GM12878 (cell line): ENCODE measurements around the gene ALDH1A1. TPM values are rescaled to one million over a fixed set of nuclear protein-coding genes. Genes with fewer than 3 reads are reported as not detected.

Experiments
- ATAC-seq: fragments of 200-7000 bp; cut with Tn5 transposase; 3 replicates; pipeline ENCODE4 v1.9.1; 2020; ENCODE audit warnings: mild to moderate bottlenecking, moderate library complexity
- BruUV-seq: library from RNA; stranded (reverse); fragments of 400-500 nt; replicated peaks from 2 replicates; lab custom pipeline; 2021; lab: Mats Ljungman, UMichigan
- CTCF ChIA-PET: fragments of 300-600 bp; sonication (Branson Sonifier 250); formaldehyde crosslinking; extraction: SDS; loops from one replicate; lab custom pipeline; 2021; ENCODE audit warnings: inconsistent platforms; lab: Yijun Ruan, JAX
- POLR2A ChIA-PET: fragments of 350-600 bp; formaldehyde crosslinking; extraction: SDS; loops from one replicate; lab custom pipeline; 2021; ENCODE audit warnings: inconsistent platforms; lab: Charles Lee
- RAD21 ChIA-PET: fragments of 300-600 bp; sonication (Branson Sonifier 250); formaldehyde crosslinking; loops from one replicate; lab custom pipeline; 2023; ENCODE audit warnings: antibody characterized with exemption; ENCODE audit not compliant: unreplicated experiment; lab: Charles Lee
- SMC1A ChIA-PET: fragments of 300-600 bp; sonication (Branson Sonifier 250); formaldehyde crosslinking; loops from one replicate; lab custom pipeline; 2023; ENCODE audit not compliant: unreplicated experiment, uncharacterized antibody; lab: Charles Lee
- DNase-seq: peaks from one replicate; pipeline ENCODE4 v3.0.0-alpha.2; 2011; ENCODE audit warnings: low read depth, low spot score
- FAIRE-seq: peaks from 3 replicates; lab custom pipeline; 2011; peaks lifted over from hg19 to GRCh38; lab: Jason Lieb, UNC
- H2AFZ ChIP-seq: 2 replicates; pipeline ENCODE4 v1.6.0; 2011; ENCODE audit warnings: low read depth, low read length, control low read depth; ENCODE audit not compliant: control insufficient read depth
- H3K27ac ChIP-seq: 2 replicates; pipeline ENCODE4 v1.5.1; 2011; ENCODE audit warnings: control low read depth; ENCODE audit not compliant: control insufficient read depth, insufficient read depth
- H3K27me3 ChIP-seq, 2 experiments: replicated peaks in 1 of 2; 2 replicates each; pipeline versions ENCODE4 v1.6.0 to v1.6.1; 2011; ENCODE audit warnings: low read length in 1 of 2; ENCODE audit not compliant: control insufficient read depth in 2 of 2, insufficient read depth in 2 of 2
- H3K36me3 ChIP-seq, 2 experiments: 2 replicates each; pipeline ENCODE4 v1.5.1; 2011; ENCODE audit warnings: low read length in 1 of 2; ENCODE audit not compliant: control insufficient read depth in 2 of 2, insufficient read depth in 2 of 2
- H3K4me1 ChIP-seq: 2 replicates; pipeline ENCODE4 v1.6.1; 2011; ENCODE audit warnings: mild to moderate bottlenecking, low read length, moderate library complexity, mixed read lengths; ENCODE audit not compliant: control insufficient read depth, insufficient read depth
- H3K4me2 ChIP-seq: 2 replicates; pipeline ENCODE4 v1.6.0; 2011; ENCODE audit warnings: control low read depth; ENCODE audit not compliant: control insufficient read depth, insufficient read depth
- H3K4me3 ChIP-seq: fragments of 200-600 bp; sonication (generic); 2 replicates; pipeline ENCODE4 v1.5.1; 2016
- H3K79me2 ChIP-seq: 2 replicates; pipeline ENCODE4 v1.6.0; 2011; ENCODE audit warnings: low read length; ENCODE audit not compliant: control insufficient read depth, insufficient read depth
- H3K9ac ChIP-seq: 2 replicates; pipeline ENCODE4 v1.8.0; 2011; ENCODE audit warnings: low read length, control low read depth, mixed read lengths; ENCODE audit not compliant: control insufficient read depth, insufficient read depth
- H3K9me3 ChIP-seq: replicated peaks from 3 replicates; pipeline ENCODE4 v1.5.1; 2011; ENCODE audit warnings: mild to moderate bottlenecking, low read length; ENCODE audit not compliant: control insufficient read depth, insufficient read depth
- H4K20me1 ChIP-seq: 2 replicates; pipeline ENCODE4 v1.6.0; 2011; ENCODE audit not compliant: control insufficient read depth, insufficient read depth
- ATF7 ChIP-seq: fragments of 450-650 bp; IDR thresholded peaks from 2 replicates; pipeline ENCODE4 v1.6.1; 2016; ENCODE audit warnings: low read depth, mild to moderate bottlenecking
- CHD1 ChIP-seq: IDR thresholded peaks from 2 replicates; pipeline ENCODE4 v1.6.1; 2012; ENCODE audit warnings: low read depth, low read length, improper control_type of control experiment
- CHD4 ChIP-seq: fragments of 200-600 bp; sonication (generic); IDR thresholded peaks from 2 replicates; pipeline ENCODE4 v1.6.1; 2016; ENCODE audit warnings: mild to moderate bottlenecking
- DPF2 ChIP-seq: fragments of 450-650 bp; IDR thresholded peaks from 2 replicates; pipeline ENCODE4 v1.6.1; 2017; ENCODE audit warnings: mild to moderate bottlenecking
- EGR1 ChIP-seq, 2 experiments: IDR thresholded peaks; 1 replicate in 1 of 2; 2 replicates in 1 of 2; pipeline ENCODE4 v1.6.1; 2011 to 2012; ENCODE audit warnings: low read depth in 2 of 2, low read length in 2 of 2, borderline replicate concordance in 1 of 2, mild to moderate bottlenecking in 1 of 2, moderate library complexity in 1 of 2
- GATAD2B ChIP-seq: fragments of 450-650 bp; conservative IDR thresholded peaks from 2 replicates; pipeline ENCODE4 v1.6.1; 2017; ENCODE audit warnings: low read depth, mild to moderate bottlenecking, moderate library complexity
- HDAC6 ChIP-seq: fragments of 200-600 bp; sonication (generic); IDR thresholded peaks from one replicate; pipeline ENCODE4 v1.8.0; 2017; ENCODE audit warnings: antibody characterized with exemption; ENCODE audit not compliant: unreplicated experiment
- JUND ChIP-seq: IDR thresholded peaks from 2 replicates; pipeline ENCODE4 v1.6.1; 2012; ENCODE audit warnings: low read depth, mild to moderate bottlenecking, low read length, improper control_type of control experiment, moderate library complexity
- KDM1A ChIP-seq: fragments of 200-600 bp; sonication (generic); IDR thresholded peaks from 2 replicates; pipeline ENCODE4 v1.6.1; 2016; ENCODE audit warnings: borderline replicate concordance
- LARP7 ChIP-seq: fragments of 450-650 bp; IDR thresholded peaks from 2 replicates; pipeline ENCODE4 v1.6.1; 2017; ENCODE audit warnings: mild to moderate bottlenecking
- MXI1 ChIP-seq: fragments of 150-350 bp; IDR thresholded peaks from 2 replicates; pipeline ENCODE4 v1.6.1; 2011; ENCODE audit warnings: low read depth, mild to moderate bottlenecking, inconsistent platforms, low read length, improper control_type of control experiment
- NR2C1 ChIP-seq: fragments of 450-650 bp; IDR thresholded peaks from 2 replicates; pipeline ENCODE4 v1.6.1; 2017; ENCODE audit warnings: antibody characterized with exemption, mild to moderate bottlenecking, moderate library complexity
- POU2F2 ChIP-seq: IDR thresholded peaks from 3 replicates; pipeline ENCODE4 v1.6.1; 2011; ENCODE audit warnings: low read depth, mild to moderate bottlenecking, low read length, borderline replicate concordance
- RAD51 ChIP-seq: fragments of 450-650 bp; IDR thresholded peaks from 2 replicates; pipeline ENCODE4 v1.6.1; 2016; ENCODE audit warnings: moderate library complexity, mild to moderate bottlenecking, inconsistent platforms
- RBBP5 ChIP-seq: fragments of 200-600 bp; sonication (generic); conservative IDR thresholded peaks from 2 replicates; pipeline ENCODE4 v1.6.1; 2016
- SIN3A ChIP-seq: IDR thresholded peaks from 2 replicates; pipeline ENCODE4 v1.6.1; 2012; ENCODE audit warnings: low read depth, low read length, improper control_type of control experiment
- SMC3 ChIP-seq: IDR thresholded peaks from 2 replicates; pipeline ENCODE4 v1.6.1; 2011; ENCODE audit warnings: low read length, improper control_type of control experiment, borderline replicate concordance
- SREBF2 ChIP-seq: IDR thresholded peaks from 2 replicates; pipeline ENCODE4 v1.6.1; 2012; ENCODE audit warnings: mild to moderate bottlenecking, low read length
- STAT3 ChIP-seq: IDR thresholded peaks from 2 replicates; pipeline ENCODE4 v1.6.1; 2011; ENCODE audit warnings: low read depth, low read length, improper control_type of control experiment
- TARDBP ChIP-seq: IDR thresholded peaks from 2 replicates; pipeline ENCODE4 v1.6.1; 2016; ENCODE audit warnings: borderline replicate concordance
- ZNF274 ChIP-seq: IDR thresholded peaks from one replicate; pipeline ENCODE4 v1.8.0; 2011; ENCODE audit not compliant: insufficient read length, insufficient read depth
- ZNF687 ChIP-seq: fragments of 450-650 bp; IDR thresholded peaks from 2 replicates; pipeline ENCODE4 v1.6.1; 2017; ENCODE audit warnings: mild to moderate bottlenecking, moderate library complexity
- WGBS: methylation state at CpG from one replicate; pipeline ENCODE4 v1.1.6; 2016; ENCODE audit warnings: low lambda C conversion rate; ENCODE audit not compliant: insufficient replicate concordance, insufficient coverage; ENCODE audit errors: missing lambda C conversion rate; 5-methylcytosine and 5-hydroxymethylcytosine counted together
- in situ Hi-C: fragments of 300-500 bp; cut with MboI; formaldehyde crosslinking; loops from 9 replicates; pipeline ENCODE4 v1.14.3; 2018; ENCODE audit warnings: mixed read lengths
- intact Hi-C: fragments of 100-400 bp; cut with micrococcal nuclease; formaldehyde crosslinking; loops from one replicate; pipeline ENCODE4 v1.14.2; 2022; ENCODE audit not compliant: unreplicated experiment
- polyA plus RNA-seq, 11 experiments: library from polyadenylated mRNA; depleted of rRNA in 4 of 11; unstranded in 6 of 11; stranded (reverse) in 5 of 11; fragments of >200 nt; fragmentation: Nextera tagmentation in 4 of 11; fragmentation: Illumina TruSeq in 1 of 11; extraction: Ambion mirVana in 4 of 11; extraction: Trizol in 1 of 11; gene quantifications; 1 replicate in 1 of 11; 2 replicates in 10 of 11; pipeline versions ENCODE4 v1.2.1 to v1.2.3, GENCODE V29; 2011 to 2016; ENCODE audit warnings: inconsistent platforms in 2 of 11, missing spikeins in 2 of 11, low read depth in 1 of 11
- total RNA-seq, 4 experiments: library from RNA; depleted of rRNA in 3 of 4; stranded (reverse); fragments of >200 nt in 3 of 4; fragmentation: Illumina TruSeq in 1 of 4; extraction: Trizol in 1 of 4; gene quantifications; 2 replicates each; pipeline versions ENCODE4 v1.2.1 to v1.2.3, GENCODE V29; 2013 to 2021
- TF ChIP-seq, protein P1 (sequence below): IDR thresholded peaks from 2 replicates; pipeline ENCODE4 v1.6.1; 2011; ENCODE audit warnings: low read depth, low read length, improper control_type of control experiment, borderline replicate concordance

The ALDH1A1 gene
- total and polyA plus RNA-seq, 10 of the 15 experiments (the other 5 are each of a cell fraction or from before 2014, with no cell fraction given) = 0.03 to 0.54 TPM; not detected in 8

DNA sequence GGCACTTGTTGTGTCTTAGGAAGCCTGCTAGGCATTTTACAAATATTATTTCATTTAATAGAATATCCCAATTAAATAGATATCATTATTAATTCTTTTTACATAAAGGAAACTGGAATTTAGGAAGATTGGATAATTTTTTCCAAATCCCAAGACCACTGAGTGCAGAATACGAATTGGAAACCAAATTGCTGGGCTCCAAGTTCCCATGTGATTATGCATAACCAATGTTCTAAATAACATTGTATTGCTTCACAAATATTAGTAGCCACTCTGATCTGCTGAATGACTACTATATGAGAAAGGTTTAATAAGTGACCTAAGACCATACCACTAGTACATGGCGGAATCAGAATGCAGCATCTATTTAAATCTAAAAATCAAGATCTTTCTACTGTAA lies 57.7 kb downstream of the ALDH1A1 start (continued):
- TF ChIP-seq ZNF687 (no peak), SREBF2 (no peak), RBBP5 (no peak), MXI1 (no peak), ZNF274 (no peak), HDAC6 (no peak), NR2C1 (no peak), EGR1 (IDR thresholded peaks at IDR 0.05; ENCODE audit: borderline replicate concordance in 1 of 2, low read depth in 2 of 2, low read length in 2 of 2) (no peak), SMC3 (no peak)

GRCh38 chr9:72894342-72894741 lies 58.5 kb downstream of the ALDH1A1 start:
- Histone ChIP-seq H3K27ac (no peak overlapping the region), H3K4me1 (no peaks in the 10 kb centered on the region), H3K27me3 (no peaks in the 10 kb centered on the region), H3K4me2 (no peak overlapping the region), H3K9ac (no peak overlapping the region), H3K36me3 (no peaks in the 10 kb centered on the region), H3K4me3 (no peak overlapping the region), H2AFZ (no peak overlapping the region), H3K79me2 (no peaks in the 10 kb centered on the region), H3K9me3 (no peaks in the 10 kb centered on the region), H4K20me1 (no peaks in the 10 kb centered on the region)
- ChIA-PET POLR2A (no interaction called here), CTCF (no interaction called here), RAD21 (no interaction called here), SMC1A (no interaction called here)
- 62% methylated on average over 5 of the region's 5 CpGs for WGBS
- FAIRE-seq (no peak), ATAC-seq (no peak), DNase-seq (no peak)
- no TSS peak for BruUV-seq
- intact Hi-C loops = no loop called here
- in situ Hi-C loops = no loop called here
- no peak for TF ChIP-seq STAT3
- no peak for TF ChIP-seq SMC3
- no peak for TF ChIP-seq DPF2
- no peak for TF ChIP-seq RAD51
- TF ChIP-seq POU2F2 = no peak
- no peak for TF ChIP-seq KDM1A
- TF ChIP-seq SIN3A = no peak
- no peak for TF ChIP-seq CHD4
- TF ChIP-seq CHD1 = no peak
- TF ChIP-seq LARP7 = no peak
- no peak for TF ChIP-seq GATAD2B
- TF ChIP-seq, protein P1, sequence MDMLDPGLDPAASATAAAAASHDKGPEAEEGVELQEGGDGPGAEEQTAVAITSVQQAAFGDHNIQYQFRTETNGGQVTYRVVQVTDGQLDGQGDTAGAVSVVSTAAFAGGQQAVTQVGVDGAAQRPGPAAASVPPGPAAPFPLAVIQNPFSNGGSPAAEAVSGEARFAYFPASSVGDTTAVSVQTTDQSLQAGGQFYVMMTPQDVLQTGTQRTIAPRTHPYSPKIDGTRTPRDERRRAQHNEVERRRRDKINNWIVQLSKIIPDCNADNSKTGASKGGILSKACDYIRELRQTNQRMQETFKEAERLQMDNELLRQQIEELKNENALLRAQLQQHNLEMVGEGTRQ = no peak
- TF ChIP-seq ATF7 = no peak
- TF ChIP-seq TARDBP = no peak
- no peak for TF ChIP-seq JUND
